Loucy (cell line): Measurements from ENCODE around the gene AADACL4.

Experiments used
- H2AFZ ChIP-seq: fragments of 200-600 bp; sonication (generic); 2 replicates; pipeline ENCODE4 v1.6.0; 2016; ENCODE audit warnings: antibody characterized with exemption, mild to moderate bottlenecking, low read length, moderate library complexity
- H3F3A ChIP-seq: fragments of 200-600 bp; 2 replicates; pipeline ENCODE4 v1.6.0; 2016; ENCODE audit warnings: antibody characterized with exemption, low read depth, mild to moderate bottlenecking
- H3K27me3 ChIP-seq: fragments of 200-600 bp; sonication (generic); 2 replicates; pipeline ENCODE4 v1.6.1; 2014; ENCODE audit warnings: low read length, mild to moderate bottlenecking; ENCODE audit not compliant: insufficient read depth, poor library complexity, severe bottlenecking
- H3K36me3 ChIP-seq: fragments of 200-600 bp; sonication (generic); 2 replicates; pipeline ENCODE4 v1.6.1; 2016; ENCODE audit warnings: low read length; ENCODE audit not compliant: insufficient read depth
- H3K4me1 ChIP-seq: fragments of 200-600 bp; sonication (generic); 2 replicates; pipeline ENCODE4 v1.5.1; 2014; ENCODE audit warnings: low read length, mild to moderate bottlenecking; ENCODE audit not compliant: insufficient read depth, poor library complexity, severe bottlenecking
- H3K4me2 ChIP-seq: fragments of 200-600 bp; sonication (generic); 2 replicates; pipeline ENCODE4 v1.6.0; 2014; ENCODE audit warnings: antibody characterized with exemption, low read length, low read depth, mild to moderate bottlenecking; ENCODE audit not compliant: poor library complexity, severe bottlenecking
- H3K4me3 ChIP-seq: fragments of 200-600 bp; sonication (generic); 2 replicates; pipeline ENCODE4 v1.5.1; 2014; ENCODE audit warnings: low read length, mild to moderate bottlenecking, mixed read lengths; ENCODE audit not compliant: poor library complexity, severe bottlenecking
- H3K79me2 ChIP-seq: fragments of 200-600 bp; sonication (generic); 2 replicates; pipeline ENCODE4 v1.6.1; 2014; ENCODE audit warnings: low read length; ENCODE audit not compliant: insufficient read depth
- H3K9ac ChIP-seq: fragments of 200-600 bp; sonication (generic); 2 replicates; pipeline ENCODE4 v1.6.0; 2014; ENCODE audit warnings: mild to moderate bottlenecking, low read depth, low read length, moderate library complexity; ENCODE audit not compliant: poor library complexity, severe bottlenecking
- H3K9me2 ChIP-seq: fragments of 200-600 bp; sonication (generic); replicated peaks from 2 replicates; pipeline ENCODE4 v1.6.1; 2016; ENCODE audit warnings: low read depth, low read length, mixed read lengths
- H3K9me3 ChIP-seq: fragments of 200-600 bp; sonication (generic); 2 replicates; pipeline ENCODE4 v1.6.1; 2014; ENCODE audit warnings: mild to moderate bottlenecking, antibody characterized with exemption, low read length, low read depth; ENCODE audit not compliant: insufficient read depth
- H4K20me1 ChIP-seq: fragments of 200-600 bp; sonication (generic); 2 replicates; pipeline ENCODE4 v1.6.0; 2014; ENCODE audit warnings: antibody characterized with exemption, low read length, mild to moderate bottlenecking; ENCODE audit not compliant: insufficient read depth, poor library complexity, severe bottlenecking
- CTCF ChIP-seq: fragments of 200-600 bp; sonication (generic); conservative IDR thresholded peaks from 2 replicates; pipeline ENCODE4 v1.5.1; 2014; ENCODE audit warnings: mild to moderate bottlenecking, antibody characterized with exemption, low read length
- EZH2phosphoT487 ChIP-seq: fragments of 200-600 bp; IDR thresholded peaks from 2 replicates; pipeline ENCODE4 v1.6.1; 2018; ENCODE audit warnings: antibody characterized with exemption, mild to moderate bottlenecking, moderate library complexity, borderline replicate concordance

Gene AADACL4

GRCh38 chr1:12614402-12615158 is 29.3 kb upstream of the AADACL4 start:
- Histone ChIP-seq H3K4me1 (peaks cover 46% of the 10 kb centered on the region), H3K4me3 (peak overlapping the region; percentile 83), H3K9me3 (no peaks in the 10 kb centered on the region), H3K9ac (peak overlapping the region; percentile 98), H3F3A (no peaks in the 10 kb centered on the region), H3K27me3 (no peaks in the 10 kb centered on the region), H3K4me2 (peak overlapping the region; percentile 90), H4K20me1 (no peaks in the 10 kb centered on the region), H2AFZ (no peak overlapping the region), H3K79me2 (peaks cover 56% of the 10 kb centered on the region), H3K9me2 (no peaks in the 10 kb centered on the region), H3K36me3 (no peaks in the 10 kb centered on the region)
- TF ChIP-seq EZH2phosphoT487 (no peak), CTCF (0 out of 2 replicates have a peak, but pooled peaks have one; percentile 9)

GRCh38 chr1:12615159-12615864 is 28.6 kb upstream of the AADACL4 start:
- Histone ChIP-seq H2AFZ (no peak overlapping the region), H3K9ac (peak overlapping the region; percentile 98), H4K20me1 (no peaks in the 10 kb centered on the region), H3K9me3 (no peaks in the 10 kb centered on the region), H3K79me2 (peaks cover 55% of the 10 kb centered on the region), H3K4me1 (peaks cover 52% of the 10 kb centered on the region), H3K36me3 (no peaks in the 10 kb centered on the region), H3F3A (no peaks in the 10 kb centered on the region), H3K9me2 (no peaks in the 10 kb centered on the region), H3K4me2 (peak overlapping the region; percentile 90), H3K27me3 (no peaks in the 10 kb centered on the region), H3K4me3 (peak overlapping the region; percentile 83)
- TF ChIP-seq CTCF = no peak
- TF ChIP-seq EZH2phosphoT487 = no peak

GRCh38 chr1:12615865-12616708 is 27.8 kb upstream of the AADACL4 start:
- TF ChIP-seq EZH2phosphoT487 (no peak), CTCF (no peak)
- peaks cover 50% of the 10 kb centered on the region for H3K79me2 ChIP-seq
- no peaks in the 10 kb centered on the region for H3K27me3 ChIP-seq
- H3F3A ChIP-seq = no peaks in the 10 kb centered on the region
- H3K4me1 ChIP-seq = peaks cover 59% of the 10 kb centered on the region
- H3K36me3 ChIP-seq = no peaks in the 10 kb centered on the region
- no peaks in the 10 kb centered on the region for H4K20me1 ChIP-seq
- peak overlapping the region; percentile 98 for H3K9ac ChIP-seq
- no peaks in the 10 kb centered on the region for H3K9me3 ChIP-seq
- no peaks in the 10 kb centered on the region for H3K9me2 ChIP-seq
- no peak overlapping the region for H2AFZ ChIP-seq
- H3K4me3 ChIP-seq = peak overlapping the region; percentile 83
- H3K4me2 ChIP-seq = peak overlapping the region; percentile 90
